ENCODE results near the gene OTOF.

- TF ChIP-seq, protein P1, sequence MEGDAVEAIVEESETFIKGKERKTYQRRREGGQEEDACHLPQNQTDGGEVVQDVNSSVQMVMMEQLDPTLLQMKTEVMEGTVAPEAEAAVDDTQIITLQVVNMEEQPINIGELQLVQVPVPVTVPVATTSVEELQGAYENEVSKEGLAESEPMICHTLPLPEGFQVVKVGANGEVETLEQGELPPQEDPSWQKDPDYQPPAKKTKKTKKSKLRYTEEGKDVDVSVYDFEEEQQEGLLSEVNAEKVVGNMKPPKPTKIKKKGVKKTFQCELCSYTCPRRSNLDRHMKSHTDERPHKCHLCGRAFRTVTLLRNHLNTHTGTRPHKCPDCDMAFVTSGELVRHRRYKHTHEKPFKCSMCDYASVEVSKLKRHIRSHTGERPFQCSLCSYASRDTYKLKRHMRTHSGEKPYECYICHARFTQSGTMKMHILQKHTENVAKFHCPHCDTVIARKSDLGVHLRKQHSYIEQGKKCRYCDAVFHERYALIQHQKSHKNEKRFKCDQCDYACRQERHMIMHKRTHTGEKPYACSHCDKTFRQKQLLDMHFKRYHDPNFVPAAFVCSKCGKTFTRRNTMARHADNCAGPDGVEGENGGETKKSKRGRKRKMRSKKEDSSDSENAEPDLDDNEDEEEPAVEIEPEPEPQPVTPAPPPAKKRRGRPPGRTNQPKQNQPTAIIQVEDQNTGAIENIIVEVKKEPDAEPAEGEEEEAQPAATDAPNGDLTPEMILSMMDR (conservative IDR thresholded peaks at IDR 0.05 in 1 of 2, IDR thresholded peaks at IDR 0.05 in 1 of 2; ENCODE audit: low read depth in 1 of 2, low read length in 2 of 2): no peak
- TF ChIP-seq EZH2 (IDR thresholded peaks at IDR 0.05; ENCODE audit: low read length, missing control alignments): no peak
These were observed 5.9 kb downstream of the OTOF start for GRCh38 chr2:26471766-26472706.
